Measurements from ENCODE around the gene PPP1R2. TPM values are rescaled to one million over a fixed set of nuclear protein-coding genes. Genes with fewer than 3 reads are reported as not detected.
A peak's percentile ranks its signal among the peaks of the same experiment; 100 is the strongest.
"Not testable (repeated sequence)": the region's sequence is repeated elsewhere in the genome, so short reads cannot be mapped to it uniquely, and the experiment has no call there.

The PPP1R2 gene
- 115 and 180 TPM in 2 replicates for total RNA-seq (2014; rRNA removed; shearing (Covaris generic))
- 30.5 and 35.7 TPM in 2 replicates for polyA plus RNA-seq (2015; cell fraction: cytosol; rRNA removed)
- 26.4 and 27.5 TPM in 2 replicates for polyA plus RNA-seq (2015; cell fraction: nucleus; rRNA removed)

DNA sequence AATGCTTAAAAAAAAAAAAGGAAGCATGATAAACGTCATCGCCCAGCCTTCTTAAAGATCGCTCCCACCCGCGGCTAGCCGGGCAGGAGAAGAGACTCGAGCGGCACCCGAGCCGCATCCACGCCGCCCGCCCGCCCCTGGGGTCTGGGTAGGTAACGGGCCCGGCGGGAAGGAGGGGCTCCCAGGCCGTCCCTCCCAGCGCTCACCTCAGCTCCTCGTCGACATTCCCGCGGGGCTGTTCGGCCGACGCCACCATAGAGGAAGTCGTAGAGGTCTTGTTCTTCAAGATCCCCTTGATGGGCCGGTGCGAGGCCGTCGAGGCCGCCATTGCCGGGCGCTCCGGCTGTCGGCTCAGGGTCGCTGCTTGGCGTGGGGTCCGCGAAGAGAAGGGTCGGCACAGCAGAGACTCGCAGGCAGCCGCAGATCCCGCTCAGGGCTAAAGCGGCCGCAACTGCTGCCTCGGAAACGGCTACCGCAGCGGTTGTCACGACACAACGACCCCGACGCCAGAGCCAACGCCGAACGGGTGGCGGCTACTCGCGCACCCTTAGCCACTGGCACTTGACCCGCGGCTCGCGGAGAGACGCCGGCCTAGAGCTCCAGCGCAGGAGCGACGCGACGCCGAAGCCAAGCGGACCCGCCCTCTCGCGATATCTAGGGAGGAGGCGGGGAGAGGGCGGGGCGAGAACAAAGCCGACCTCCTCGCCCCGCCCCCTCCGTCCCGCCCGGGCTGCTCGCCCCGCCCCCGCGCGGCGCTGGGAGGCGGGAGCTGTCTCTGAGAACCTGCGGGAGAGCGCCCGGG lies at the start of gene PPP1R2:
Gene PPP1R2 (minus strand): TSS at position 628 of the 802 bp plus-strand sequence. CDS start 300 bp downstream, at position 328.
- DNase-seq (ENCODE audit: low read depth): peak; percentile 79

DNA sequence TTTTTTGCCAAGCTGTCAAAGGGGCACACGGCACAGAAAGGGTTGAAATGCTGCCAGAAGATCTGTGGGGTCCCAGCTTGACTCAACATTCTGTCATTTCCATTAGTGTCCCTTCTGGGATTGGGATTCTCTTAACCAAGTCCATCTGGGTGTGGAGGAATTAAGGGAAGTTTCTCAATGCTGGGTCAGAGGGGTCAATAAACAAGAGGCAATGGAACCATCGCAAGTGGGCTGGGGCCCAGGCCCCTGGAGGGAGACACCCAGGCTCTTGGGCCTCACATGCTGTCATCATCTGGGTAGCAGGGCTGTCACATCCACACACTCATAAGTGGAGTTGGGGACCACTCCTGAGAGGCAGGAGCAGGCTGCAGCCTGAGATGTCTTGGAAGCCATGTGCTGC lies 48.7 kb upstream of the PPP1R2 start:
- no peak for DNase-seq (ENCODE audit: low read depth)

DNA sequence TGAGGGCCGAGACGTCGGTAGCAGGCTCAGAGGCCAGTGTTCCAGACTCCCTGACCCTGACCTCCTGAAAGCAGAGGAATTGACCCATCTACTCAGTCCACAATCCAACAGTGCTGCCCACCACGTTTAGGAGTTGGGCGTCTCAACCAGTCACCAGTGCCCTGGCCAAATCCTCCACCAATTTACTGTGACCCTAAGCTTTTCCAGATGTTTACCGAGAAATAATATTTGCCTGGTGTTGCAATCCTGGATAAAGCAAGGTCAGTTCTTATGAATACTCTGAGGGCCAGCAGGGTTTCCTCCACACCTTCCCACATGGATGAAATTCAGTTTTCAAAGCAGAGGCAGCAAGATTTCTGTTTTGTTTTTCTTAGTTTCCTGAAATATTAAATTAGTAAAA lies 48.1 kb upstream of the PPP1R2 start:
- DNase-seq (ENCODE audit: low read depth): no peak

DNA sequence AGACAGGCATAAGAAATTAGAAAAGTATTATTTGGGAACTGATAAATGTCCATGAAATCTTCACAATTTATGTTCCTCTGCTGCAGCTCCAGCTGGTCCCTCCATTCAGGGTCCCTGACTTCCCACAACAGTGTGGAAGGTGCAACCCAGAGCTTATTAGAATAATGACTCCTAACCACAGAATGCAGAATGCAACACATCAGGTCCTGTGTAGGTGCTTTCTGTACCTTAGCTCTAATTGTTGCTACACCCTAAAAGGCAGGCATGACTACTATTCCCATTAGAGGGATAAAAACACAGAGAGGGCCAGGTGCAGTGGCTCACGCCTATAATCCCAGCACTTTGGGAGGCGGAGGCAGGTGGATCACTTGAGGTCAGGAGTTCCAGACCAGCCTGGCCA lies 47.3 kb upstream of the PPP1R2 start:
- DNase-seq (ENCODE audit: low read depth): not testable (repeated sequence)

DNA sequence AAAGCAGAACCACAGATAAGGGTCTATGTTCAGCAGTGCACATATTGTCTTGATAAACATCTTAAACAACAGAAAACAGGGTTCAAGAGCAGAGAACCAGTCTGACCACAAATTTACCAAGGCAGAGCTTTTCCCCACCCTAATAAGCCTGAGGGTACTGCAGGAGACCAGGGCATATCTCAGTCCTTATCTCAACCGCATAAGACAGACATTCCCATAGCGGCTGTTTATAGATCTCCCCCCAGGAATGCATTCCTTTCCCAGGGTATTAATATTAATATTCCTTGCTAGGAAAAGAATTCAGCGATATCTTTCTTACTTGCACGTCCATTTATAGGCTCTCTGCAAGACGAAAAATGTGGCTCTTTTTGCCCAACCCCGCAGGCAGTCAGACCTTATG lies 46.7 kb upstream of the PPP1R2 start:
- not testable (repeated sequence) for DNase-seq (ENCODE audit: low read depth)

DNA sequence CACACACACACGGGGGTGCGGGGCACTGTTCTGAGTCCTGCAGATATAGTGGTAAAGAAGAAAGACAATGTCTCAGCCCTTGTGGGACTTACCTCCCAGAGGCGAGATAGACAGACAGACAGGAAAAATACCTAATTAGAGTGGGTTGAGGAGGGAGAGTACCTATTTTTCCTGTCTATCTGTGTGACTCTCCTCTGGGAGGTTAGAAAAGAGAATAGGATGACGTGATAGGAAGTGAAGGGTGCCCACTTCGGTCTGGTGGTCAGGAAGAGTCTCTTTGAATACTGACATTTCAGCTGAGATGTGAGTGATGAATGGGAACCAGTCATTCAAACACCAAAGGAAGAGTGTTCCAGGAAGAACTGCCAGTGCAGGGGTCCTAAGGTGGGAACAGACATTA lies 44.7 kb upstream of the PPP1R2 start:
- DNase-seq (ENCODE audit: low read depth): no peak

DNA sequence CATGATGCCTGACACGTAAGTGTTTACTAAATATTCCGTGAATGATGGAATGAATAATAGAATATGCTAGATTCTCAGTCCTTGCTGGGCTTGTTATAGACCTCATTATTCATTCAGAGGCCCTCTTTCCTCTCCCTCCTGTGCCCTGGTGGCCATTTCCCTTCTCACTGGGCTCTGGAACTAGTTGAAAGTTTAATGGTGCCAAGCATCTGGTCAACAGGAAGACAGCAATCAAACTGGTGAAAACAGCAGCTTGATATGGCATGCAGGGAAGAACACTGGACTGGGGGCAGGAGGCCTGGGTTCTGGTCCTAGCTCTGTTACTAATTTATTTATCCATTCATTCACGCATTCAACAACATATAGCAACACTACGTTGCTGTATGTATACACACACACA lies 44.3 kb upstream of the PPP1R2 start:
- no peak for DNase-seq (ENCODE audit: low read depth)

DNA sequence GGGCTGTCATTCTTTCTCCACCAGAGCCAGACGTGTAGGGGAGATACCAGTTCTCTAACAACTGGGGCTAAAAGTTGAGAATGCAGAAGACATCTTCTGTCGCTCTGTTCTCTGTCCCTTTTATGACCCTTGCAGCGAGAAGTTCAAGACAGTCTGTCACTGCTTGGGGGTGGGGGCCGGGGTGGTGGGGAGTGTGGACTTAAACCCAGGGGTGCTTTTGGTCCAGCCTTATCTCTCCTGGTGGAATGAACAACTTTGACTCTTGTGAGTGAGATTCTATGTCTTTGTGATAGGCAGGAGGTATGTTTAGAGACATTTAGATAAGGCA lies 41.4 kb upstream of the PPP1R2 start:
- DNase-seq (ENCODE audit: low read depth): no peak

DNA sequence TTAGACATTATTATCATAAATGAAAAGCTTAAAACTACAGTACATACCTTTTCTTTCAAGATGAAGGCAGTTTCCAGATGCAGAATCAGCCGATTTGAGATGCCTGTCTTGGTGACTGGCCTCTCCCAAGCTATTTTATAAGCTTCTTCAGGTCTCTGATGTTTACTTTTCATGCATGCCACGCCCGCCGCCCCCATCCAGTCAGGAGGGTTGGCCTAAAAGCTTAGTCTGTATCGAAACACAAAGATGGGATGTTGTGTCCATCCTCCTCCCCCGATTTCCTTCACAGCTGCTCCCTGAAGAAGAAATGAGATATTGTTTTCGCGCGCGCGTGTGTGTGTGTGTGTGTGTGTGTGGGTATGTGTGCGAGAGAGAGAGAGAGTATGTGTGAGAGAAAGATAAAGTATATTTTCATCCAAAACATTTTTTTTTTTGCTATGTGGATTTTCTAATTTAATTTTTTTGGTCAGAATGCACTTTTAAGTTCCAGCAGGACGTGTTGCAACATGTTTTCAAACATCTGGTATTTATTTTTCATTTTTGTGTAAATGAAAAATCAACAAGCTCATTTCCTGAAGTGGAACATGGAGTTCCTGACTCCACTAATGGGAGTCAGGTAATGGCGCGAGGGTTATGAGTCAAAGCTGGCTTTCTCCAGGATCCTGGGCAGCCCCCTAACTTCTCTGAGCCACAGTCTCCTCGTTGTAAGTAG lies 40.9 kb upstream of the PPP1R2 start, which contains the start of gene APOD:
Gene APOD (minus strand): TSS at position 110 of the 712 bp plus-strand sequence. CDS start 4,479 bp downstream, outside the sequence.
- DNase-seq (ENCODE audit: low read depth): no peak

DNA sequence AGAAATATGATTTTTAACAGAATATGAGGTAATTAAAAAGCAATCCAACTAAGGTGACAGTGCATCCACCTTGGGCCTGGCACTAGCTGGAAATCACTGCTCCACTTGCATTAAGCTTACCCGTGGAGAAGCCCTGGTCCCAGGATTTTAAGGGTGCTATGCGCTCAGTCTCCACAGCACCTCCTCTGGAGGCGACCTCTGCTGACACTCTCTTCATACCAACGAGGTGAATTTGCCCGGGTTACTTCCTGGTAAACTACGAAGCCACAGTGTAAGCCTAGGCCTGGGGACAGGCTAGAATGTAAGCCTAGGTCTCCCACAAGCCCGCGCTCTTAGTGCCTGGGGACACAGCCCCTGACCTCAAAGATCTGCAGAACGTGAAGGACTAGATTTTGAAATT lies 39.8 kb upstream of the PPP1R2 start:
- no peak for DNase-seq (ENCODE audit: low read depth)

DNA sequence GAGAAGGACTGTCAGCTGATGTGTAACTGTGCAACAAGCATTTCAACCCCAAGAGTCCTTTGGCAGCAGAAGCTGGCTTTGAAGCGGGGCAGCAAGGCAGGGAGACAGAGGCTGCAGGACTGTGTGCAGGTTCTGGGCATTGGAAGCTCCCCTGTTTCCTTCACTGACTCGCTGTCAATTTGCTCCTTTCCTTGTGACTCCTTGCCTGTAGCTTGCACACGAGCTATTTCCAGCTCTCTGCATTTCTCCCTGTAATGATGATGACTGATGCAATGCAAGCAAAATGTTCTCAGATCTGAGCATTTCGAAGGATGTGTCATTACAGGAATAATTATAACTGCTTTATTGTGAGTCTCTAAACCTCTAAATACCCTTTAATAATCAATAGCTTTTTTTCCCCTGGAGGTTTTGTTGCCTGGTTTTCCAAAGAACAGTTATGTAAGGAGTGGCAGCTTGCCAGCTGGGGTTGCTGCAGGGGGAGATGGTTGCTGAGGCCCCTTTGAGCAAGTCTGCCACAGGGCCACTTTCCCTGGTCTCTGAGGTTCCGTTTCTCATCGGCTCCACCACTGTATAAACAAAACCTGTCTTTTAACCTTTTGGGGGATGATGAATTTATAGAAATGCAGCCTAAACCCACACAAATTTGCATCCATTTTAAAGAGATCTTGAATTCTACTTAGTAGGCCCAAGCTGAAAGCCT lies 37.8 kb upstream of the PPP1R2 start:
- DNase-seq (ENCODE audit: low read depth): no peak

DNA sequence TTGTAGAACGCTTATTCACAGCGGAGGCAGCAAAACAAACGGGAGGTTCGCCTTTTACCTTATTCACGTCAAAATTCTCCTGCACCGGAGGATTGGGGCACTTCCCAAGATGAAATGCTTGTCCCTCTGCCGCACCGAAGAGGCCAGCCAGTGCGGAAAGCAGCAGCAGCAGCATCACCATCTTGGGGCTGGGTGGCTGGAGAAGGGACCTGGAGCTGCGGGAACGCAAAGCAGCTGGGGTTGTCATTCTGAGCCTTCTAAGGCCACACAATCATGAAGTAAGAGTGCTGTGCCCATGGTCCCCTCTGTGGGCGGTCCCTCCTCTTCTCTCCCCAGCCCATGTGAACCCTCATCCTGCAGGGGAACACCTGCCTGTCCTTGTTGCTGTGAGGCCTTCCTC lies 36.2 kb upstream of the PPP1R2 start:
- no peak for DNase-seq (ENCODE audit: low read depth)

DNA sequence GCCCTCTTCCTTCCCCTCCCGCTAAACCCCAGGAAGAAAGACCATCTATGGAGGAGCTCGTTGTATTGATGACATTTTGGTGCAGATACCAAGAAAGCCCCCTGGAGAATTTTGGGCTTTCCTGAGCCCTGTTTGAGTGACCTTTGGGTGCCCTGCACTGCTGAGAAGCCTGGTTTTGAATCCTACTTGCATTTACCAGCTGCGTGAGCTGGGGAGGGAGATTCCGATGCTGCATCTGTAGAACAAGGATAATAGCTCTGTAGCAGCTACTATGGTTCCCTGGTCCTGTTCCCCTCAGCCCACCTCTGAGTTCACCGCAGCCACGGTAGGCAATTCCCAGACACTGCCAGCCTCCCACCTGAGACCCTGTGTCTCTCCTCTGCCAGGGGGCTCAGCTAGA lies 35.4 kb upstream of the PPP1R2 start:
- no peak for DNase-seq (ENCODE audit: low read depth)

DNA sequence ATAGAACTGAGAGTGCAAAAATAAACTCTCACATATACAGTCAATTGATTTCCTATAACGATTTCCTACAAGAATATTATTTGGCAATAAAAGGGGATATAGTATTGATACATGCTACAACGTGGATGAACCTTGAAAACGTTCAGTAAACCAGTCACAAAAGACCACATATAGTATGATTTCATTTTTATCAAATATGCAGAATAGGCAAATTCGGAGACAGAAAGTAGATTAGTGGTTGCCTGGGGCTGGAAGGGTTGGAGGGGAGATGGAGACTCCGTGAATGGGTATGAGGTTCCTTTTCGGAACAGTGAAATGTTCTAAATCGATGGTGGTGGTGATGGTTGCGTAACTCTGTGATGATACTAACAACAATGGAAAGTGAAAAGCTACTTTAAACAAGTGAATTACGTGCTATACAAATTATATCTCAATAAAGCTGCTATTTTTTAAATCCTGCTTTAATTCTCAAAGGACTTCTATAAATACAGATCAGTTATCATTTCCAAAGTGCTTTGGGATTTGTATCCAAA lies 34.6 kb upstream of the PPP1R2 start:
- no peak for DNase-seq (ENCODE audit: low read depth)

DNA sequence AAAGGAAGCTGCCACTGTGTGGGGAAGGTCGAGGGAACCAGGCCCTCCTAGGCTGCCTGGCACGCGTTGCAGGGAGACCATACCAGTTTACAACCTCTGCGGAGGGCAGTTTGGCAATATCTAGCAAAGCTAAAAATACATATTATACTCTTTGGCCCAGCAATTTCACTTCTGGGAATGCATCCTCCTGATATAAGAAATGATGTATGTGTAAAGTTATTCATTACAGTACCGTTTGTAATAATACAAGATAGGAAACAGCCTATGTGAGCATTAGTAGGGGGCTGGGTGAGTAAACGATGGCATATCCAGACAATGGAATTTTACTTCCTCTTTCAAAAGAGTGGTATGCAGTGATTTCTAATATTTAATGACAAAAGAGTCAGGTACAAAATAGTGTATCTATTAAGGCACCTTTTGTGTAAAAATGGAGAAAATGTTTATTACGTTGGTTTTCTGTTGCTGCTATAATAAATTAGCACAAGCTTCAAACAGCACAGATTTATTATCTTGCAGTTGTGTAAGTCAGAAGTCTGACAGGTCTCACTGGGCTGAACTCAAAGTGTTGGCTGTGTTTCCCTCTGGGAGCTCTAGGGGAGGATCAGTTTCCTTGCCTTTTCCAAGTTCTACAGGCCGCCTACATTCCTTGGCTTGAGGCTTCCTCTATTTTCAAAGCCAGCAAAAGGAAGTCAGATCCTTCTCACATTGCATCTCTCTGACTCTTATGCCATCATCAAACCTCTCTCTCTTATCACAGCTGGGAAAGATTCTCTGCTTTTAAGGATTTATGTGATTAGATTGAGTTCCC lies 31.6 kb upstream of the PPP1R2 start:
- DNase-seq (ENCODE audit: low read depth): no peak

DNA sequence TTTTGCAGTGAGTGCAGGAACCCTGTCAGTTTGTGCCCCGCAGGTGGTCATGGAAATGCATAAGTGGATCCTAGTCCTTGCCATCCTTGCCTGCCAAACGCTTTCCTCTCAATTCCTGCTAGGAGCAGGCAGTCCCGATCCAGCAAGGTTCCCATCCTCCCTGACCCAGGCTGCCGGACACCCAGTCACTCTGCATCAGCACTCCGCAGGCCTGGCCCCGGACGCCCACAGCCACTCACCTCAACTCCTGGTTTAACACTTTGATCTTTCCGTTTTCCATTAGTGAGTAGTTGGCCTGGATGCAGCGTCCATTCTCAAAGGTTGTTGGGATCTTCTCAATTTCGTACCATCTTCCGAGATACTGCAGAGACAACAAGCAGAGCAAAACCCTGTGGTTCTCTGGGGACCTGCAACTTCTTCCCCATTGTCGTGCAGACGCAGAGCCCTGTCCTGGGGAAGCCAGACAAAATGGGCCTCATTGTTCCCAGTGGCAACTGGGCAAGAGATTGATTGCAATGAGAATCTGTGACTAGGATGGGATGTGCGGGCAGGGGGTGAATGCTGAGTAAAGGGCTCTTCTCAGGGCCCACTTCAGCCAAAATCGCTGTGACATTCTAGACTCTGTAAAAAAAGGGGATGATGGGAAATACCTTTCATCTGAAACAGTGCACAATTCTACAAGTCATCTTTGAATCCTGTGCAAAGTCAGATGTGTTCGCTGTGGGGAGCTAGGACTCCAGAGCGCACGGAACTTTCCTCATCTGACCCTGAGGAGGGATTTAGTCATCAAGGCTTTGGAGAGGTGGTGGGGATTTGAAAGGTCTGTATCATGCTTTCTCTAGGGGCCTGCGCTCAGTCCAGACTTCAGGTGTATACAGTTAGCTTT lies 30.7 kb upstream of the PPP1R2 start:
- no peak for DNase-seq (ENCODE audit: low read depth)

DNA sequence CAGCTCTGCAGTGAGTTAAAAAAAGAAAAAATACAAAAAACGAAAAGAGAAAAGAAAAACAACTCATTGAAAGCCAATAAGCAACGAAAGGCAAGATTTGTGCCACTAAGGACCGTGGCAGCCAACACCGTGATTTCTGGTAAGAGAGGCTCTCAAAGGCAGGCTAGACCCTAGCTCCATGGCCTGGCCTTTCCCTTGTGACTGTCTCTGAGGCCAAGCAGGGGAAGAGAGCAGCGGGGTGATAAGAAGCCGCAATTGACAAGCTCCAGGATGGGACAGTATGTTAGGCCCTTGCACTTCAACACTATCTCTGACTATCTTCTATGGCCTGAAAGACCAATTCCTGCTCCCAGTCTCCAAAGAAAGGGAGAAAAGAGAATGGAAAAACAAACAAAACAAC lies 28.2 kb upstream of the PPP1R2 start:
- no peak for DNase-seq (ENCODE audit: low read depth)

DNA sequence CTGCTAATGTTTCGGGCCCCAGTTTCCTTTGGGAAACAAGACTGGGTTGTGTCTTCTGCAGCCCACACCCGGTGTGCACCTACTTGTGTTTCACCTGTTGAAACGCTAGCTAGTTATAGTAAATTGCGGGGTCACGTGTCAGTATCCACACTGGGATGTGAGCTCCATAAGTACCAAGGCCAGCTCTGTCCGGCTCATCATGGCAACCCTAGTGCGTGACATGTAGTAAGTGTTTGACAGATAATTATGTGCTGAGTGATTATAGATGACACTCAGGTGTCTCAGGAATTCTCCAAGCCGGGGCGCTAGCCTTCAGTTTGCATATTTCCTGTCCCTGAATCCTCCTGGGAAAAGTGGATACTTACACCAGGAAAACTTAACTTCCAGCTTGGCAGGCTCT lies 27.8 kb upstream of the PPP1R2 start:
- no peak for DNase-seq (ENCODE audit: low read depth)

DNA sequence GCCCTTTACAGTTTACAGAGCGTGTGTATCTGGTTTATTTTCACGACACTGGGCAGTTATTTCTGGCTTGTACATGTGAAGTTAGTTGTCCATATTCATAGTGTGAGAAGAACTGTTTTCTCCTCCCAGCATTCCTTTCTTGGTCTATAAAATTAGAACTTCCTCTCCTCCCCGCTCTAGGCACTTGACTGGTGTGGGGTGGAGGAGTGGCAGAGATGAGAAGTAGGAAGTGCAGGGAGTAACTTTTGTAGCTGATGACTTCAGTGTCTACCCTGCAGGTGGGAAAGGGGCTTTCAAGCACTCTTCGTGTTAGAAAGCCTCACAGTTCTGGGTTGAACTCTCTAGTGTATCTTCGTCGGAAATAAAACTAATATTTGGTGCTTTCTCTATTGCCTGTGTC lies 27.2 kb upstream of the PPP1R2 start:
- DNase-seq (ENCODE audit: low read depth): no peak

DNA sequence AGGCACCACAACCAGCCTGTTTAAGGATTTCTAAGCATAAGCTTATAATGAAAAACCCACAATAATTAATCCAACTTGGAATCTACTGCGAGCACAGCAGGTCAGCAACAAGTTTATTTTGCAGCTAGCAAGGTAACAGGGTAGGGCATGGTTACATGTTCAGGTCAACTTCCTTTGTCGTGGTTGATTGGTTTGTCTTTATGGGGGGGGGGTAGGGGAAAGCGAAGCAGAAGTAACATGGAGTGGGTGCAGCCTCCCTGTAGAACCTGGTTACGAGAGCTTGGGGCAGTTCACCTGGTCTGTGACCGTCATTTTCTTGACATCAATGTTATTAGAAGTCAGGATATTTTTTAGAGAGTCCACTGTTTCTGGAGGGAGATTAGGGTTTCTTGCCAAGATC lies 25.5 kb upstream of the PPP1R2 start:
- no peak for DNase-seq (ENCODE audit: low read depth)
